GM19452 (cell line): ENCODE results near the gene RNF44.
"Not testable (repeated sequence)": the region's sequence is repeated elsewhere in the genome, so short reads cannot be mapped to it uniquely, and the experiment has no call there.

Experiments used
- ATAC-seq: cut with Tn5 transposase; IDR thresholded peaks from one replicate; pipeline ENCODE4 v1.9.1; 2021; ENCODE audit not compliant: unreplicated experiment

Gene RNF44

GRCh38 chr5:176552332-176552869 is 15.2 kb upstream of the RNF44 start:
- no peak for ATAC-seq

GRCh38 chr5:176550937-176551336 is 13.7 kb upstream of the RNF44 start:
- not testable (repeated sequence) for ATAC-seq

GRCh38 chr5:176550275-176550831 is 13.2 kb upstream of the RNF44 start:
- ATAC-seq, result no peak

GRCh38 chr5:176549871-176550270 is 12.7 kb upstream of the RNF44 start:
- ATAC-seq, result no peak

- ATAC-seq, result no peak
Measured at GRCh38 chr5:176548967-176549444, 11.8 kb upstream of the RNF44 start, which contains the start of gene CDHR2. Gene CDHR2 (plus strand): TSS chr5:176549342. CDS start chr5:176565353, 16,011 bp downstream.

- no peak for ATAC-seq
Measured at GRCh38 chr5:176547802-176548201, 10.6 kb upstream of the RNF44 start.

GRCh38 chr5:176545737-176546509 is 8.7 kb upstream of the RNF44 start:
- no peak for ATAC-seq

GRCh38 chr5:176545388-176545736 is 8.2 kb upstream of the RNF44 start:
- ATAC-seq, result no peak

- peak; percentile 70 for ATAC-seq
Measured at GRCh38 chr5:176543428-176544182, 6.4 kb upstream of the RNF44 start.

GRCh38 chr5:176542596-176543427 is 5.6 kb upstream of the RNF44 start:
- peak; percentile 45 for ATAC-seq

GRCh38 chr5:176542135-176542595 is 5.0 kb upstream of the RNF44 start:
- no peak for ATAC-seq

- no peak for ATAC-seq
Measured at GRCh38 chr5:176541338-176542134, 4.3 kb upstream of the RNF44 start.

- ATAC-seq, result no peak
Measured at GRCh38 chr5:176540956-176541337, 3.7 kb upstream of the RNF44 start.

GRCh38 chr5:176540476-176540899 is 3.3 kb upstream of the RNF44 start:
- no peak for ATAC-seq

- no peak for ATAC-seq
Measured at GRCh38 chr5:176538989-176539384, 1.8 kb upstream of the RNF44 start.

GRCh38 chr5:176538230-176538988 is 1.2 kb upstream of the RNF44 start:
- ATAC-seq, result no peak

GRCh38 chr5:176537554-176538229 is 490 bp upstream of the RNF44 start:
- peak; percentile 64 for ATAC-seq

- ATAC-seq, result no peak
Measured at GRCh38 chr5:176536132-176536901, 885 bp downstream of the RNF44 start.
